ENCODE results near the gene KIAA1586. TPM values are rescaled to one million over a fixed set of nuclear protein-coding genes. Genes with fewer than 3 reads are reported as not detected.

The KIAA1586 gene
- total and polyA plus RNA-seq, 9 of the 15 experiments (the other 6 are each of a cell fraction or from before 2014, with no cell fraction given): 23.4 to 43.6 (median 29.5) TPM

- TF ChIP-seq NR4A1 (CRISPR knock-in tag; IDR thresholded peaks at IDR 0.05): no peak
- 0 out of 2 replicates have a peak, but pooled peaks have one; percentile 29 for TF ChIP-seq NR4A1 (tag; IDR thresholded peaks at IDR 0.05)
- TF ChIP-seq RBFOX2 (IDR thresholded peaks at IDR 0.05; ENCODE audit: low read depth, low read length): peak; percentile 93
- TF ChIP-seq ATF2 (CRISPR knock-in tag; IDR thresholded peaks at IDR 0.05): no peak
- TF ChIP-seq SNIP1 (IDR thresholded peaks at IDR 0.05; ENCODE audit: low read depth): no peak
- peak; percentile 88 for TF ChIP-seq GABPB1 (CRISPR knock-in tag; IDR thresholded peaks at IDR 0.05)
- TF ChIP-seq ZNF408 (CRISPR knock-in tag; IDR thresholded peaks at IDR 0.05; ENCODE audit: low read depth): no peak
- no peak for TF ChIP-seq CHAMP1 (IDR thresholded peaks at IDR 0.05)
- TF ChIP-seq ZNF609 (CRISPR knock-in tag; IDR thresholded peaks at IDR 0.05; ENCODE audit: borderline replicate concordance): no peak
- TF ChIP-seq ZNF740 (CRISPR knock-in tag; IDR thresholded peaks at IDR 0.05): no peak
- no peak for TF ChIP-seq ZNF740 (tag; IDR thresholded peaks at IDR 0.05)
- peak; percentile 100 for TF ChIP-seq TFAP4 (CRISPR knock-in tag; IDR thresholded peaks at IDR 0.05; ENCODE audit: borderline replicate concordance)
- 0 out of 2 replicates have a peak, but pooled peaks have one; percentile 54 for TF ChIP-seq KDM2B (CRISPR knock-in tag; IDR thresholded peaks at IDR 0.05)
- TF ChIP-seq TBP (optimal IDR thresholded peaks at IDR 0.05; ENCODE audit: low read depth, low read length): peak; percentile 74
- TF ChIP-seq HMBOX1 (IDR thresholded peaks at IDR 0.05): peak; percentile 26; the same call in 1 of the 2 replicates
Observed at GRCh38 chr6:57089687-57090457, 43.4 kb downstream of the KIAA1586 start, which contains the start of gene ZNF451 (continued).
